Measurements from ENCODE around the gene ITPK1.

The ITPK1 gene

DNA sequence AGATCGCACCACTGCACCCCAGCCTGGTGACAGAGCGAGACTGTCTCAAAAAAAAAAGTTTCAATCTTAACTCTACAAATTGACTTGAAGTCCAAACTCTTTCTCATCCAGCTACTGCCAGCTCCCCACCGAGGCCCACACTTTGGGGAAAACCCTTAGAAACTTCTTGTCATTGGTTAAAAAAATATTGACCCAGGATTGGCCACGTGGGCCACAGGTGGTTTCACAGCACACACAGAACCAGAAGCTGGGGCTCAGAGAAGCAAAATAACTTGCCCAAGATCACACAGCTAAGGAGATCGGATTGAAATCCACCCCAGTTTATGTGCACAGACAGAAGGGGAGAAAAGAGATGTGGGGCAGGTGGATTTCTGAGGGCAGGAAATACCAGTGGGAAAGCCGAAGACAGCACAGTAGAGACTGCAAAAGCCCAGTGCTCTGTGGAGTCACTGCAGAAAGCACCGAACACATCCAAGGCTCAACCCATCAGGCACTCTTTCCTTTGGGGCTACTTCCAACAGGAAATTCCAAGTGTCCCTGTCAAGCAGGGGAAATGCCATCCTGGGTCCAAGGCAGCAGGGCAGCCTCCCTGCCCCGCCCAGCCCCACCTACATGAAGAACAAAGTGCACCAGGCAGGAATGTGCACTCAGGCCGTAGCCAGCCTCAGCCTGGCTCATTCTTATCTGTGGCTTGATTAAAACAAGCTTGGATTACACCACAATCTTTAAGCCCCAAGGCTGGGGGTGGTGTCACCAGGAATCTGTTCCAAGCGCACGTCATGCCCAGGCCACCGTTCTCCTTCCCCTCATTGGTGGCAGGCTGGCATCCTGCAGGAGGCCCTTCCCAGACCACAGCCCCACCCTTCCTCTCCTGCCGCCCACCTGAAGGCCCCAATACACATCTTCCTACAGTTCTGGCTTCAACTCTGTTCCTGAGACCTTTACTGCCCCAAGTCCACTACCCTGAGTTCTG lies 72.5 kb downstream of the ITPK1 start:
- H3K4me3 ChIP-seq (ENCODE audit: low read depth, low read length): no peak overlapping the region
- TF ChIP-seq, protein P1, sequence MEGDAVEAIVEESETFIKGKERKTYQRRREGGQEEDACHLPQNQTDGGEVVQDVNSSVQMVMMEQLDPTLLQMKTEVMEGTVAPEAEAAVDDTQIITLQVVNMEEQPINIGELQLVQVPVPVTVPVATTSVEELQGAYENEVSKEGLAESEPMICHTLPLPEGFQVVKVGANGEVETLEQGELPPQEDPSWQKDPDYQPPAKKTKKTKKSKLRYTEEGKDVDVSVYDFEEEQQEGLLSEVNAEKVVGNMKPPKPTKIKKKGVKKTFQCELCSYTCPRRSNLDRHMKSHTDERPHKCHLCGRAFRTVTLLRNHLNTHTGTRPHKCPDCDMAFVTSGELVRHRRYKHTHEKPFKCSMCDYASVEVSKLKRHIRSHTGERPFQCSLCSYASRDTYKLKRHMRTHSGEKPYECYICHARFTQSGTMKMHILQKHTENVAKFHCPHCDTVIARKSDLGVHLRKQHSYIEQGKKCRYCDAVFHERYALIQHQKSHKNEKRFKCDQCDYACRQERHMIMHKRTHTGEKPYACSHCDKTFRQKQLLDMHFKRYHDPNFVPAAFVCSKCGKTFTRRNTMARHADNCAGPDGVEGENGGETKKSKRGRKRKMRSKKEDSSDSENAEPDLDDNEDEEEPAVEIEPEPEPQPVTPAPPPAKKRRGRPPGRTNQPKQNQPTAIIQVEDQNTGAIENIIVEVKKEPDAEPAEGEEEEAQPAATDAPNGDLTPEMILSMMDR (IDR thresholded peaks at IDR 0.05; ENCODE audit: insufficient read depth, low read depth, low read length, missing control alignments): no peak
- DNase-seq (ENCODE audit: low read depth): peak; percentile 40

DNA sequence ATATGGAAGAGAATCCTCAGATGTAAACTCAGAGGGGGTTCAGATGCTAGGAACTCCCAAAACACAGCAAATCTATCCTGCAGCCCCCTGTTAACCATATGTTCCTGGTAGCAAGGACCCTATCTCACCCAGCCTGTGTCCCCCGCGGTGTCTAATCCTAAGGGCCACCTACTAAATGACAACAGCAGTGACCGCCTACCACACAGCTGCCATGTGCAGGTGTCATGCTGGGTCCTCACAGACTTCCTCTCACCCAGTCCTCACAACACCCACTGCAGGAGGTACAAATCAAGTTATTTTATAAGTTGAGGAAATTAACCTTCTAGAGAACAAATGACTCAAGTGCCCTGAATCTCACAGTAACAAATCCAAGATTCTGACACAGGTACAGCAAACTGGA lies 73.9 kb downstream of the ITPK1 start:
- no peak for DNase-seq (ENCODE audit: low read depth)
- TF ChIP-seq, protein P1 (IDR thresholded peaks at IDR 0.05; ENCODE audit: insufficient read depth, low read depth, low read length, missing control alignments): no peak
- no peak overlapping the region for H3K4me3 ChIP-seq (ENCODE audit: low read depth, low read length)

DNA sequence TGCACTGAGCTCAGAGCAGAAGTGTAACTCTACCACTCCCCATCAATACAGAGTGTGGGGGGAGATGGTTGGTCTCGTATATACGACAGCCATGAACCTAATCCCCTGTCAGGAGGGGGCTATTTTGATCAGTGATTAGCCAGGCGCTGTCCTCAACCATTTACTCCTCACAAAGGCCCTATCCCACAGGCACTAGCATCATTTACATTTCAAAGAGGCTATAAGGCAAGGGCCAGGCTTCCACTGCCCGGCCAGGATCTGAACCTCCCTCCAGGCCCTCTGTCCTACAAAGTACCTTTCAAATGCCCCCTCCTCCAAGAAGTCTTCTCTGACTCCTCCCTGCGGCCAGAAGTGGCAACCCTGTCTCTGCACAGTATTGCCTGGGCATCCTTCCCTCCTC lies 74.7 kb downstream of the ITPK1 start:
- TF ChIP-seq, protein P1 (IDR thresholded peaks at IDR 0.05; ENCODE audit: insufficient read depth, low read depth, low read length, missing control alignments): no peak
- H3K4me3 ChIP-seq (ENCODE audit: low read depth, low read length): no peak overlapping the region
- DNase-seq (ENCODE audit: low read depth): no peak

DNA sequence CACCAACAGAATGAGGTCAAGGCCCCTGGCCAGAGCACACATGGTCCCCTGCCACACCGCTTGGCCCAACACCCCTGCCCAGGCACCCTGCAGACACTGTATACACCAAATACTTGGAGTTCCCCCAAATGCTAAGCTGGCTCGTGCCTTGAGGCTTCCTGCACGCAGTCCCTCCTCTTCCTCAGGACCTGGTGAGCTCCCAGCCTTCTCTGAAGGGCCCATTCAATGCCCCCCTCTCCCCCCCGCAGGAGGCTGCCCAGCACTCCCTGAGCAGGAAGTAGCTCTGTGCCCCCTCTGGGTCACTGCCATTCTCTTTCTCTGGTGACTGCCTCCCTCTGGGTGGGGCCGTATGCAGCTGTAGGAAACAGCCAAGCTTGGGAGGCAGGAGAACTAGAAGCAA lies 75.3 kb downstream of the ITPK1 start:
- no peak for DNase-seq (ENCODE audit: low read depth)
- TF ChIP-seq, protein P1 (IDR thresholded peaks at IDR 0.05; ENCODE audit: insufficient read depth, low read depth, low read length, missing control alignments): no peak
- no peak overlapping the region for H3K4me3 ChIP-seq (ENCODE audit: low read depth, low read length)

DNA sequence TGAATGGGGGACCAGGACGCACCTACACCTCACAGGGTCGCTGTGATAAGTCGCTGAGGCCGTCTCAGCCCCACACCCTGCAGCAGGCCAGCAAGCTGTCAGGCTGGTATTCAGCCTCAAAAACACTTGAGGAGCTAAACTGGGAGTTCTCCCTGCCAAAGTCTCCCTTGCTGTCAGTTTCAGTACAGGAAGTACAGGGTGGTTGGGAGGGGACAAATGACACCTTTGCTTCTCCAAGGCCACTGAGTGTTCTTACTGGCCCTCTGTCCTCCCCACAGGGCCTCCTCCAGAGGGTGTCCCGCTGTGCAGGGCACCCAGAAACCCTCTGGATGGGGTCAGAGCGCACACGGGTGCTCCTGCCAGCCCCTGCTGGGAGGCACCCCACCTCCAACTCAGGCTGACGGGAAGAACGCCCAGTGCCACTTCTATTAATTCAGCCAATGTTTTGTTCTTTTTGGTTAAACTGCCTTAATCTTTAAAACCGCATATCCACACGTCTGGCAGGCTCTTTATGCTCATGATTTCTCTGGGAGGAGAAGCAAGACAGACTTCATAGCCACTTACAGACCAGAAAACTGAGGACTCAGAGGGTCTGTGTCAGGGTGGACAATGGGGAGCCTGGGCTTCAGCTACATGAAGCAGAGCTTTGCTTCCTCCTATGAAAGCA lies 75.9 kb downstream of the ITPK1 start:
- no peak for DNase-seq (ENCODE audit: low read depth)
- TF ChIP-seq, protein P1 (IDR thresholded peaks at IDR 0.05; ENCODE audit: insufficient read depth, low read depth, low read length, missing control alignments): no peak
- H3K4me3 ChIP-seq (ENCODE audit: low read depth, low read length): no peak overlapping the region

DNA sequence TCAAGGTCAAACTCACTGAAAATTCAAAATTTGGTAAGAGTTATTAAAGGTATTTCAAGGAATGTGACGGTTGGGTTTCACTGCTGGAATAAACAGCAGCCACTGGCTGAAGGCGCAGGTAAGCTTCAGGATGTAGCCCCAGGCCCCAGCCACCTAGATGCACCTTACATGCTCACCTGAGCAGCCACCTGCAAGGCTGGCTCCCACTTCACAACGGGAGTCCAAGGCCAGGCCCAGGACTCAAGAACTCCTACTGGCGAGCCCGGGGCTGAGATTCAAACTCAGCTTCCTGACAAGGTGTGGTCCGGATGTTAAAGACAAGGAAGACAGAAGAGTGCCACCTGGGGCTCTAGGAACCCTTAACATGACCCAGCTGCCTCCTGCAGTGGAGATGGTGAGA lies 78.4 kb downstream of the ITPK1 start:
- DNase-seq (ENCODE audit: low read depth): no peak
- TF ChIP-seq, protein P1 (IDR thresholded peaks at IDR 0.05; ENCODE audit: insufficient read depth, low read depth, low read length, missing control alignments): no peak
- no peak overlapping the region for H3K4me3 ChIP-seq (ENCODE audit: low read depth, low read length)

All from GM12865 (cell line).